Duodenal mucosa (tissue), 2 donors: ENCODE data around the gene BCHE.

Experiments
- H3K27ac ChIP-seq: one replicate; pipeline ENCODE4 v1.7.0; 2013; ENCODE audit warnings: low read depth, low read length
- H3K27me3 ChIP-seq, 2 donors: one replicate each; pipeline ENCODE4 v1.7.0; 2013; ENCODE audit warnings: low read length in 2 of 2, control low read depth in 1 of 2; ENCODE audit not compliant: insufficient read depth in 2 of 2, control insufficient read depth in 1 of 2
- H3K36me3 ChIP-seq, 2 donors: one replicate each; pipeline ENCODE4 v1.7.0; 2013; ENCODE audit warnings: low read length in 2 of 2, control low read depth in 1 of 2; ENCODE audit not compliant: insufficient read depth in 2 of 2, control insufficient read depth in 1 of 2
- H3K4me1 ChIP-seq, 2 donors: one replicate each; pipeline ENCODE4 v1.7.0; 2013; ENCODE audit warnings: low read length in 2 of 2, control low read depth in 1 of 2; ENCODE audit not compliant: insufficient read depth in 2 of 2, control insufficient read depth in 1 of 2
- H3K4me3 ChIP-seq, 2 donors: one replicate each; pipeline ENCODE4 v1.7.0; 2013; ENCODE audit warnings: low read length in 2 of 2, low read depth in 1 of 2
- H3K9ac ChIP-seq, 2 donors: one replicate each; pipeline ENCODE4 v1.7.0; 2013; ENCODE audit warnings: low read length in 2 of 2, low read depth in 1 of 2
- H3K9me3 ChIP-seq, 2 donors: one replicate each; pipeline ENCODE4 v1.7.0; 2013; ENCODE audit warnings: low read length in 2 of 2, control low read depth in 1 of 2; ENCODE audit not compliant: control insufficient read depth in 1 of 2

BCHE gene

GRCh38 chr3:165854696-165855095, 17.5 kb upstream of the BCHE start:
- H3K9ac ChIP-seq, result no peak overlapping the region
- H3K27me3 ChIP-seq, result no peaks in the 10 kb centered on the region
- no peaks in the 10 kb centered on the region for H3K36me3 ChIP-seq
- no peaks in the 10 kb centered on the region for H3K9me3 ChIP-seq
- no peak overlapping the region for H3K27ac ChIP-seq
- H3K4me3 ChIP-seq, result no peak overlapping the region
- no peaks in the 10 kb centered on the region for H3K4me1 ChIP-seq

- Histone ChIP-seq H3K36me3 (no peaks in the 10 kb centered on the region), H3K27ac (no peak overlapping the region), H3K9me3 (no peaks in the 10 kb centered on the region), H3K27me3 (no peaks in the 10 kb centered on the region), H3K9ac (no peak overlapping the region), H3K4me3 (no peak overlapping the region), H3K4me1 (no peaks in the 10 kb centered on the region)
These were observed 15.5 kb upstream of the BCHE start for GRCh38 chr3:165852711-165853110.

- Histone ChIP-seq H3K4me1 (no peaks in the 10 kb centered on the region), H3K36me3 (no peaks in the 10 kb centered on the region), H3K27ac (no peak overlapping the region), H3K9me3 (no peaks in the 10 kb centered on the region), H3K27me3 (no peaks in the 10 kb centered on the region), H3K4me3 (no peak overlapping the region), H3K9ac (no peak overlapping the region)
These were observed 15.0 kb upstream of the BCHE start for GRCh38 chr3:165852191-165852590.

DNA sequence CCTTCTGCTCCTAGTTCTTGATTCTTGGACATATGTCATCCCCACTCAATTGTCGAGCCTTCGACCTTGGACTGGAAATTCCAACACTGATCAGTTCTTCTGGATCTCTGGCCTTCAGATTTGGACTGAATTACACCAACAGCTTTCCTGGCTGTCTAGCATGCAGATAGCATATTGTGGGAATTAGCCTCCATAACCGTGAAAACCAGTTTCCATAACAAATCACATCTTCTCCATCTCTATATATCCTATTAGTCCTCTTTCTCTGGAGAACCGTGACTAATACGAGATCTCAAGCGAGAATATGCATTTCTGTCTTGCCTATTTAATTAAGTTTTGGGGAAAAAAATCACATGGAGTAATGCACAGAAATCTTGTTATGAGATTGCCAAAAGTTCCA, 8.8 kb upstream of the BCHE start:
- Histone ChIP-seq H3K9me3 (no peaks in the 10 kb centered on the region), H3K36me3 (no peaks in the 10 kb centered on the region), H3K4me1 (no peaks in the 10 kb centered on the region), H3K27me3 (no peaks in the 10 kb centered on the region), H3K27ac (no peak overlapping the region), H3K4me3 (no peak overlapping the region), H3K9ac (no peak overlapping the region)

DNA sequence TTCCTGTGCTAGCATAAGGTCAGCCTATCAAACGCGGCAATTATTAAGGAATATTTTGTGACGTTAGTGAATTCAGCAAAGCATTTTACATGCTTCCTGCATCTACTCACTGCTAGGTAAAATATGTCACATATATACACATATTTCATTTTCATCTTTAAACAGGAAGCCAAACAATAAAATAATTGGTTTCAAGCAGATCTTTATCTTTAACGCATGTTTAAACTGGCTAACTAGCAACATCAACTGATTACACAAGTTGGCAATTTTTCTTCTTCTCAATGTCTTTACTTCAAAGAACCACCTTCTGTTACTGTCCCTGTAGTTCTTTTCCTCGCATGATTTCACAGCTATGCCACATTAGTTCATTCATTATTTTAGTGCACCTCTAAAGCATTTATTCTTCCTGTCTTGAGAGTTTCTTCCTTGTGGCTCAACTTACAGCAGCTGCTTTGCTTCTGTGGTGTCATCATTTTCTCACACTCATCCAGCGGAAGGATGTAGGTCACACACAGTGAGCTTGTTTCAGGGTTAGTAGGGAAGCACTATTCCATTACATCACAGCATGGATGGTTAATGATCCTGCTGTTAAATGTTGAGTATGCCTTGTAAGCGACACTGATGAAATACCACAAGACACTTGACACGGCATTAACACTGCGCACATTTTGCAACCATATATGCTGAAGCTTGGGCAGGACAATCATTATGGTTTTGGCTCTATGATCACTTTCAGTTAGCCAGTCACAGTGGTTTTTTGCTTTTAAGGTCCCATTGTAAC, 2.3 kb upstream of the BCHE start:
- Histone ChIP-seq H3K4me3 (no peak overlapping the region), H3K27ac (no peak overlapping the region), H3K36me3 (no peaks in the 10 kb centered on the region), H3K9me3 (no peaks in the 10 kb centered on the region), H3K4me1 (no peaks in the 10 kb centered on the region), H3K27me3 (no peaks in the 10 kb centered on the region), H3K9ac (no peak overlapping the region)

- Histone ChIP-seq H3K9me3 (no peaks in the 10 kb centered on the region), H3K36me3 (no peaks in the 10 kb centered on the region), H3K4me1 (no peaks in the 10 kb centered on the region), H3K27ac (no peak overlapping the region), H3K9ac (no peak overlapping the region), H3K4me3 (no peak overlapping the region), H3K27me3 (no peaks in the 10 kb centered on the region)
These were observed 578 bp upstream of the BCHE start for GRCh38 chr3:165837801-165838200.

- no peaks in the 10 kb centered on the region for H3K9me3 ChIP-seq
- H3K27ac ChIP-seq, result no peak overlapping the region
- no peaks in the 10 kb centered on the region for H3K4me1 ChIP-seq
- no peak overlapping the region for H3K4me3 ChIP-seq
- no peak overlapping the region for H3K9ac ChIP-seq
- H3K36me3 ChIP-seq, result no peaks in the 10 kb centered on the region
- H3K27me3 ChIP-seq, result no peaks in the 10 kb centered on the region
These were observed 1.8 kb downstream of the BCHE start for GRCh38 chr3:165835431-165835830.

- H3K4me3 ChIP-seq, result no peak overlapping the region
- no peaks in the 10 kb centered on the region for H3K27me3 ChIP-seq
- H3K27ac ChIP-seq, result no peak overlapping the region
- H3K36me3 ChIP-seq, result no peaks in the 10 kb centered on the region
- H3K9ac ChIP-seq, result no peak overlapping the region
- H3K9me3 ChIP-seq, result no peaks in the 10 kb centered on the region
- H3K4me1 ChIP-seq, result no peaks in the 10 kb centered on the region
These were observed 6.5 kb downstream of the BCHE start for GRCh38 chr3:165830746-165831145.

DNA sequence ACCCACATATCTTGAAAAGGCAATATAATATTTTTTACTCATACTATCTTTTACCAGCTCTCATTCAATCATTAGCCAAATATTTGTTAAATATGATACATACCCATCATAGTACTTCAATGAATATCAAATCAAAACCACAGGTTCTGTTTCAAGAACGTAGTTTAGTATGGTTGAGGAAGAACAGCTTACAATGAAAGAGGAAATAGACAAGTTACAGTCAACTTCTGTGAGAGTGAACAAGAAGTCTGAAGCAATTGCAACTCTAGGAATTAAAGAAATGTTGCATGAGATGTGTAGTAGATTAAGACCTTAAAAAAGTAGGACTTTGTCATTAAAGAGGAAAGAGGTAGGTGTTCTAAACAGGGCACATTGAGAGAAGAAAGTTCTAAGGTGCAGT, 9.3 kb downstream of the BCHE start:
- Histone ChIP-seq H3K9ac (no peak overlapping the region), H3K27ac (no peak overlapping the region)

GRCh38 chr3:165827233-165827632, 10.0 kb downstream of the BCHE start:
- no peaks in the 10 kb centered on the region for H3K4me1 ChIP-seq
- H3K9me3 ChIP-seq, result no peaks in the 10 kb centered on the region
- H3K27me3 ChIP-seq, result no peaks in the 10 kb centered on the region
- no peak overlapping the region for H3K9ac ChIP-seq
- no peak overlapping the region for H3K4me3 ChIP-seq
- H3K36me3 ChIP-seq, result no peaks in the 10 kb centered on the region
- H3K27ac ChIP-seq, result no peak overlapping the region

More for the DNA sequence above, 9.3 kb downstream of the BCHE start:
- no peak overlapping the region for H3K4me3 ChIP-seq
- H3K9me3 ChIP-seq, result no peaks in the 10 kb centered on the region
- no peaks in the 10 kb centered on the region for H3K36me3 ChIP-seq
- no peaks in the 10 kb centered on the region for H3K27me3 ChIP-seq
- H3K4me1 ChIP-seq, result no peaks in the 10 kb centered on the region
